ENCODE results near the gene STX3.

The STX3 gene

DNA sequence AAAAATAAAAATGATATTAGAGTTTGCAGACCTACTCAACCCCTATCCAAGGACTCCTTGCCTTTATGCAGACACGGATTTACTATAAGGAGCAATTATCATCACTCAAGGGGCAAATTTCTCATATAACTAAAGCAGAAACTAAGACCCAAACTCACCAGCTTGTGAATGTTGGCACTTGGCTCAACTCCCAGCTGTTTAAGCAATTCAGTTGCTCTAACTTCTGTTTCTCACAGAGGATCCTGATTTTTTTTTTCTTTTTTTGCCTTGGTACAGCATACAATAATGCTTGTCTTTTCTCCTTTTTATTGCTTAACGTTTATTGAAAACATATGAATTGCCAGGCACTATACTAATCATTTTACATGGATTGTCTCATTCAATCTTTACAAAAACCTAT lies 99.7 kb downstream of the STX3 start:
- H3K9me3 ChIP-seq (ENCODE audit: control insufficient read depth, low read length) = no peaks in the 10 kb centered on the region
- H3K4me1 ChIP-seq (ENCODE audit: control insufficient read depth, insufficient read depth, low read length) = peaks cover 10% of the 10 kb centered on the region
- no peaks in the 10 kb centered on the region for H3K27me3 ChIP-seq (ENCODE audit: control insufficient read depth, insufficient read depth, low read length)
- H3K36me3 ChIP-seq (ENCODE audit: control insufficient read depth, insufficient read depth, low read length) = no peaks in the 10 kb centered on the region
- H3K9ac ChIP-seq (ENCODE audit: low read length) = no peak overlapping the region
- no peak overlapping the region for H3K4me3 ChIP-seq (ENCODE audit: low read length)
